NCI-H510A treated with DMSO at 0.1 percent for 48 hours (cell line): ENCODE data around the gene BBS7.
A peak's percentile ranks its signal among the peaks of the same experiment; 100 is the strongest.

Experiments
- DNase-seq: peaks from one replicate; lab custom pipeline; 2025; lab: John Stamatoyannopoulos, UW

The BBS7 gene

DNA sequence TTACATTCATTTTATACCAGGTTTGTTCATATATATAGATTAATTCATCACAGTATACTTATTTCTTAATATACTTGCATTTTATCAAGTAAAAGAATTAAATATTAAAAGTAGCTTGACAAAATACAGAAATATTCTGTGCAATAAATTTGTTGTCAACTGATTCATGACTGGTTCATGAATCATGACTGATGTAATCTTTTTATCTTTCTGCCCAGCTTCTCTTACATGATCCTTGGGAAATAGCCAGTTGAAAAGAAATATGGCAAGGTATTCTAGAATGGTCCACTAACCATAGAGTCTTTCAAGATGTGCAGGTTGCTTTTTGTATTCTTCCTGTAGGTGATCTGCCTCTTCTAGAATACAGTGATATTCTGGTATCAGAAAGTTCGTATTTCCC is 42.4 kb downstream of the BBS7 start:
- no peak for DNase-seq

DNA sequence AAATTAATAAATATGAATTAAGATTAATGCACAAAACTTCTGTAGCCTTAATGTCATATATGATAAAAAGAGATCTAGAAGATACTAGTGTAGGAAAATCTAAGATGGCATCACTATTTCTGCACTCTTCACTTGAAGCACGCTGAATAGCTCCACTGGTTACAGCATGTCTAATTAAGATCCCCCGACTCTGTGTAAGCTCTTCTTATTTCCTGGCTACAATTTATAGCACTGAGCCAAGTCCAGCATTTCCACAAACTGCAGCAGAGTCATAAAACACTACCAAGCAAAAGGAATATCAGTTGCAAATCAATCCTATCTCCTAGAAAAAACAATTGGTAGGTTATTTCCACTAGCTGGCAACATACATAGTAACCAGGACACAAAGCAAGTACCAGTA is 45.3 kb downstream of the BBS7 start:
- DNase-seq: no peak

DNA sequence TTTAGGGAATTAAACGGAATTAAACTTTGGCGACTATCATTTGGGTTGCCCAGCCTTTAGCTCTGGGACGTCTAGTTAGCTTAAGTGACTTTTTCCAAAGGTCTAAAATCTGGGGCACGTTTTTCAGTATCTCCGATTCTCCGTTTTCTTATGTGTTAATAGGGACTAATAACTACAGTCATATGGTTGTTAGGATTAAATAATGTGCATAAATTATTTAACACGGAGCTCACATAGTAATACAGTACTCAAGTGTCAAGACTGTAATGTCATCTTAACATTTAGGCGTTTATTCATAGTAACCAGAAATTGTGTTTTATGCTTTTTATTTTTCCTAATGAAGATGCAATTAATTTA is 46.1 kb downstream of the BBS7 start:
- DNase-seq: no peak

DNA sequence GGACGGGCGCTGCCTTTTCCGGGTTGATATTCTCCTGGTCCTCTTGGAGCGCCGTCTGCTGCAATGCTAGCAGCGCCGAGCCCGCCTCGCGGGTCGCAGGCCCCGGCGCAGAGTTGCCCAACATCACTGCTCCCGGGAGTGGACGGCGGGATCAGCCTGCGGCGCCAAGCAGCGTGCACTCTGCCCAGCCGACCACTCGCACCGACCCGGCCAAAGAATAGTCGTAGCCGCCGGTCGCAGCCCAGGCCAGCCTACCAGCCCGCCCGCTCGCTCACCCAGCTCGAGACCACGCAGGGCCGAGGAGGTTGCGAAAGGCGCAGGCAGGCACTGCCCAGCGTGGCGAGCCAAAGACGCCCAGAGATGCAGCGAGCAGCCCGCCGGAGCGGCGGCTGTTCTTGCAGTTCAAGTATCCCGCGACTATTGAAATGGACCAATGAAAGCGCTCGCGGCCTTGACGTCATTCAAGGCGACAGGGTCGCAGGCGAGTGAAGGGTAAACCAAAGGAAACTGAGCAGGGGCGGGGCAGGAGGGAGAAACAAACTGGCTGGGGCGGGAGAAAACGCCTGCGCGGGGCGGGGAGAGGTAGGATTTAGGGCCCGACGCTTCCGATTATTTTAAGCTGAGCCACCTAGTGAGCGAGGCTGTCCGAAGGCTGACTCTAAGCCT is 46.6 kb downstream of the BBS7 start, which contains the start of gene CCNA2:
TSS of gene CCNA2 (minus strand) at position 379 of the 666 bp plus-strand sequence. CDS start at position 124, 255 bp downstream.
- peak; percentile 79 for DNase-seq

GRCh38 chr4:121822796-121823504 is 47.3 kb downstream of the BBS7 start:
- no peak for DNase-seq

GRCh38 chr4:121822047-121822446 is 48.2 kb downstream of the BBS7 start:
- DNase-seq: no peak

DNA sequence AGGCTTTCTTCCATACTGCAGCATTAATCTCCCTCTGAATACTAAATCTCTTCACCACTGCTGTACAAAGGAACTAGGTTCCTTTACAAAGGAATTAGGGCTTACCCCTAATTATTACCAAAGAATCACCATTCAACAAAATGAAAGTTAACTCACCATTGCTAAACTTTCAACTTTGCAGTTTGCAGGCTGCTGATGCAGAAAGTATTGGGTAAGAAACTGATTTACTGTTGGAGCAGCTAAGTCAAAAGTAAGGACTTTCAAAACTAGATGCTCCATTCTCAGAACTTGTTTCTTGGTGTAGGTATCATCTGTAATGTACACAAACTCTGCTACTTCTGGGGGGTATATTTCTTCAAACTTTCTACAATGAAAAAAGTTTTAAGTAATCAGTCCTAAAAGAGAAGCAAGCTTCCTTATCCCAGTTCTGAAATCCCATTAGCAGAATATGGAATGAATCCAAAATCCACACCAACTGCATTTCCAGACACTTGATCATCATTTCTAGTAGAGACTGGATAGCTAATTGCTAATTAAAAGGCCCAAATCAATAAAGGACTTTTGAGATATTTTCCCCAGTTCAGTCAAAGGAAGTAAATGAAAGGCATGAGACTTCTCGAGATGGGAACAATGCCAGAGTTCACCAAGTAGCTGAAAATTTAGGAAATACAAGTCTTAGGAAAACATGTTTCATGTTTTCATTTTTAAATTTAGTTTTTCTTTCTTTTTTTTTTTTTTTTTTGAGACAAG is 50.9 kb downstream of the BBS7 start:
- no peak for DNase-seq

GRCh38 chr4:121818215-121818614 is 52.1 kb downstream of the BBS7 start:
- DNase-seq: no peak

GRCh38 chr4:121817701-121818100 is 52.6 kb downstream of the BBS7 start:
- no peak for DNase-seq

DNA sequence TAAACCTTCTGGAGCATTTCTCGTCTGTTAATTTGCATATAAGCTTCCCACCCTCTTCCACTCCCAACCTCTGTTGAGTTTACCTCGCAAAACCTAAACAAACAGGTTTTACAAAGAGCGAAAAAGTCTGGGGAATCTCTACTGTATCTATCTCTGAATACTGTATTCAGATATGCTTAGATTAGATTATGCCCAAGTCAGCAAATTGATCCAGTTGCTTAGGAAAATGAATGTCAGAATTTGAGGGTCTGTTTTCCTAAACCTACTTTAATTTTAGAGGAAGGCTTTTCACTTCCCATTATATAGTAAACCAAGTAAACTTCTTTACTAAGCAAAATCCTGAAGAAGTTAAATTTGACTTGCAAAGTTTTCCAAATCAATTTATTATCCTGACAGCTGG is 53.3 kb downstream of the BBS7 start:
- no peak for DNase-seq

GRCh38 chr4:121814756-121815155 is 55.5 kb downstream of the BBS7 start:
- no peak for DNase-seq

DNA sequence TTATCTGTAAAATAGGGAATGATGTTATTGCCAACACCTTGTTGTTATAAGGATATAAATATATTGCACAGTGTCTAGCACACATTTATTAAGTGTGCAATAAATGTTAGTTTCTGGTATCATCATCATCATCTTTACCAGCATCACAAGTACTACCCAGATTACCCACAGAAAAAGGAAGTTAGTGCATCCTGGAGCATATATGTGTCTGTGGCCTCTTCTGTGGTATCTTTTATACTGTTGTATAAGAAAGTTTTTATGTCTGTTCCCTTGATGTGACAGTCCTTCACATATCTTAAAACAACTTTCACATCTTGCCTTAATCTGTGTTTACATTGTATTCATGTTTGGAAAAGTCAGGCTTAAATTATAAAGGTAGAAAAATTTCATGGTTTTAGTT is 59.2 kb downstream of the BBS7 start:
- no peak for DNase-seq

DNA sequence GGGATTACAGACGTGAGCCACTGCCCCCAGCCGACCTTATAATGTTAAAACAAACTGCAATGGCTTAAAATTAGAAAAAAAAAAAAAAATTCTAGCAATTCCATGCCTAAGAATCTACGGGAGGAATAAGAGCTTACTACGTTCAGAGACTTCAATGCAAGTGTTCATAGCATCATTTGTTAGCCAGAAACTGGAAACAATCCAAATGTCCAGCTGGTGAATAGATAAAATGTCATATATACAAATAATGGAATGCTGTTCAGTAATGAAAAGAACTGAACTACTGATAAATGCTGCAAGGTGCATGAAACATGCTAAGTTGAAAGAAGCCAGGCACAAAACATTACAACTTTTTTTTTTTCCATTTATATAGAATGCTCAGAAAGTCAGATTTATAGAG is 63.9 kb downstream of the BBS7 start:
- DNase-seq: no peak

DNA sequence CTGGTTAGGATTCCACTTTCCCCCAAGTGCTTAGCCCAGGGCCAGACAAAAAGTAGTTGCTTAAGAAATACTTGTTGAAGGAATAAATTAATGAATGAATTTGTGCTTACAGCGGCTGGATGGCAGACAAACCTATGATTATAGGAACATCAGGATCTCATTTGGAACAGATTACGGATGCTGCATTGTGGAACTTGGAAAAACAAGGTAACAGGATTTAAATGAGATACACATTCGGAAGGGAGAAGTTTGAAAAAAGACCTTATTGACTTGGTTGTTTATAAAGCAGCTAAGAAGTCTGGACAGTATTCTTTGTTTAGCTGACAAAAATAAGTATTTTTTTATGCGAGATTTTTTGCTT is 68.6 kb downstream of the BBS7 start:
- DNase-seq: no peak

- peak; percentile 63 for DNase-seq
These were observed 69.1 kb downstream of the BBS7 start, which contains the start of gene EXOSC9 for GRCh38 chr4:121800961-121801714. Gene EXOSC9 (plus strand): TSS chr4:121801323. CDS start chr4:121801425, 102 bp downstream.

DNA sequence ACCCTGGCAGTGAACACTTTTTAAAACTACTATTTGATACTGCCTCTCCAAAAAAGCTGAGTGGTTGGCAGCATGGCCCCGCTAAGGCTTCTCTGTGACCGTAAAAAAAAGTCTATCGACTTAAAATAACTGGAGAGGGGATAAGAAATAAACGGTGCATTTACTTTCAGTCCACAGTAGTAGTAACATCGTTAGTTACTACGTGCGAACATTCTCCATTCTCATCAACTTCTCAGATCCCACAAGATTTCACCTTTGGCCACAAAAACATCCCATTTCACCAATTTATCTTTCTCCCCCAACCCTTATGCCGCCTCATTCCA is 69.7 kb downstream of the BBS7 start:
- no peak for DNase-seq

DNA sequence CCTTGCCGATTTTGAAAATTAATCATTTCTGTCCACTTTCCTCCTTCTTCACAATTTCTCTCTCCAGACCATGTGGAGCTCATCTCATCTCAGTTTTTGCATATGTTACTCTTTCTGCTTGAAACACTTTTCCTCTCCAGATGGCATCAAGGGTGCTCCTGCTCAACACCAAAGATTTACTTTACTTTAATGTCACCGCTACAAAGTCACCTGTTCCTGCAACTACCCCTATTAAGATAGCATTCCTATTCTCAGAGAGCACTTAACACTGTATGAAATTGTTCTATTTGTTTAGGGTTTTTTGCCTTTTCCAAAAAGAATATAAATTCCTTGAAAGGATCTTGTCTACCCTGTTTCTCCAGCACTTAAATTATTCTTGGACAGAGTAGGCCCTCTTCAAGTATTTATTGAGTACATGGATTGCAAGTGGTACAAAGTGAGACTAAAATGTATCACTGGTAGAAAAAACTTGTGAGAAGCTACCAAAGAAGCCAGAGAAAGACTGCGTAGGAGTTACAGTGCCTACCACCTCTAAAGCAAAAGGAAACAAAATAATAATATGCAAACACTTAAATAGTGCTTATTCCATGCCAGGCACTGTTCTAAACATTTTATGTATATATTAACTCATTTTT is 70.3 kb downstream of the BBS7 start:
- no peak for DNase-seq

DNA sequence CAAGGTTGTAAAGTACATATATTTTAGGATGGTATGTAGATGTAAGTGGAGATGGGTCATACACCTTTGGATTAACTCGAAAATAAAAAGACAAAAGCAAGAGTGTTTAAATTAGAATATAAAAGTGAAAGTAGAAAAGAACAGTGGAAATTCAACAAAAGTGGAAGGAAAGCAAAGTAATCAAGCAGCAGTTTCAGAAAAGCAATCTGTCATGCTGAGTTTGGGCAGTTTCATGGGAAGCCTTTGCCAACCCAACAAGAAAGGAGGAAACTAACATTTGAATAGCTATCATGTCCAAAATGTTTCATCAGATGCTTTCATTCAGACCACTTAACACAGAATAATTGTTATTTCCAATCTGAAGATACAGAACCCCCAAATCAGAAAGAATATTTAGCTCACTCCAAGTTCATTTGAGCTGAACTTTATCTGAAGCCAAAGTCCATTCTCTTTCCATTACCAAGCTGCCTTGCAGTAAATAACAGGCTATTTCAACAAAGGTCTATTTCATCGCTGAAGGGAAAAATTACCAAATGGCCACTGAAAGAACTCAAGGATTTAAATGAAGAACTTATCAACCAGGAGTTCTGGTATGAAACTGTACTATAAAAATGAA is 71.0 kb downstream of the BBS7 start:
- DNase-seq: no peak

DNA sequence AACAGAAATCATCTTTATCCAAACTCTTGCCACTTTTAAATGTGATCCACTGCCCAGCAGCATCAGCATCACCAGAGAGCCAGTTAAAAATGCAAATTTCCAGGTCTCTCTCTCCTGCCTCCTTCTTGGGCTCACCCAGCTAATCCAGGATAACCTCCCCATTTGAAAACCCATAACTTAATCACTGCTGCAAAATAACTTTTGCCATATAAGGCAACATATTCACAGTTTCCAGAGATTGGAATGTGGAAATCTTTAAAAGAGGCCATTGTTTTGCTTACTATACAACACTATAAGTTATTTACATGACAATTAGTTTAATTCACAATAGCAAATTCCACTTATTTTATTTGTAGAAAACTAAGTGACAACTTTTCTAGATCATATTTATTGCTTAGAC is 74.0 kb downstream of the BBS7 start:
- no peak for DNase-seq

- no peak for DNase-seq
These were observed 75.6 kb downstream of the BBS7 start for GRCh38 chr4:121794505-121795188.

GRCh38 chr4:121792966-121793365 is 77.3 kb downstream of the BBS7 start:
- DNase-seq: no peak
